NCI-H1694 (cell line): ENCODE results near the gene LRRC8C.

Experiments used
- DNase-seq: peaks from one replicate; lab custom pipeline; 2025; lab: John Stamatoyannopoulos, UW

The LRRC8C gene

DNA sequence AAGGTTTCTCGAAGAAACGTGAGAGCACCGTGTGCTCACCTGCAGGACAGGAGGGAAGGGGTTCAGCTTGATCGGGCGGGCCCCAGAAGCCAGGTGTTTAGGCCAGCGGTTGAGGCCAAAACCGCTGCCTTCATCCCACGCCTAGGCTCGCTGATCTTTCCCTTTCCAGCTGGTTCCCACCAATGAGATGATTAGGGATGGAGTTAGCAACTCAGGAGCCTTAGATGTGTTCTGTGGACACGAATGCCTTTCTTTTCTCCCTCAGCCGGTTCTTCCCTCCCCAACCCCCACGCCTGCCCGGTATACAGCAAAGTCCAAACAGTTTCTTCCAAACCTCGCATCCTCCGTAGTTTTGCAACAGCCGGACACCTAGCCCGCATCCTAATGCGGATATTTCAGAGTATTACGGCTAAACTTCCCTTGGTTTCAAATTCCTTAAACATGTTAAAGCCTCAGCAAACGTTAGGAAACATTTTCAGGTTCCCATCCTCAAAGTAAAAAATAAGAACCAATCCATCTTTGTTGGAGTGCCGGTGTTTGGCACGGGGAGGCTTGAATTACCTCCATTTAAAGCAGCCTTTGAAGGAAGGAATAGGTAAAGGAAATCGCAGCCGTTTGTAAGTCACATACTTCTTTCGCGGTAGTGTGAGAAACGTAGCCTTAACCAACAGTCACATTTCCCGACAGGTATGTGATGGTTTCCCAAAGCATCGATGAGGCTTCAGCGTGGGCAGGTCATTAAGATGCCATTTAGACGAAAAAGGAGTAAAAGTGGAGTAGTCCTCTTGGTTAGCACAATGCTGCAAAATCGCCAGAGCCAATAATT, 1.1 kb downstream of the LRRC8C start:
- DNase-seq: no peak

DNA sequence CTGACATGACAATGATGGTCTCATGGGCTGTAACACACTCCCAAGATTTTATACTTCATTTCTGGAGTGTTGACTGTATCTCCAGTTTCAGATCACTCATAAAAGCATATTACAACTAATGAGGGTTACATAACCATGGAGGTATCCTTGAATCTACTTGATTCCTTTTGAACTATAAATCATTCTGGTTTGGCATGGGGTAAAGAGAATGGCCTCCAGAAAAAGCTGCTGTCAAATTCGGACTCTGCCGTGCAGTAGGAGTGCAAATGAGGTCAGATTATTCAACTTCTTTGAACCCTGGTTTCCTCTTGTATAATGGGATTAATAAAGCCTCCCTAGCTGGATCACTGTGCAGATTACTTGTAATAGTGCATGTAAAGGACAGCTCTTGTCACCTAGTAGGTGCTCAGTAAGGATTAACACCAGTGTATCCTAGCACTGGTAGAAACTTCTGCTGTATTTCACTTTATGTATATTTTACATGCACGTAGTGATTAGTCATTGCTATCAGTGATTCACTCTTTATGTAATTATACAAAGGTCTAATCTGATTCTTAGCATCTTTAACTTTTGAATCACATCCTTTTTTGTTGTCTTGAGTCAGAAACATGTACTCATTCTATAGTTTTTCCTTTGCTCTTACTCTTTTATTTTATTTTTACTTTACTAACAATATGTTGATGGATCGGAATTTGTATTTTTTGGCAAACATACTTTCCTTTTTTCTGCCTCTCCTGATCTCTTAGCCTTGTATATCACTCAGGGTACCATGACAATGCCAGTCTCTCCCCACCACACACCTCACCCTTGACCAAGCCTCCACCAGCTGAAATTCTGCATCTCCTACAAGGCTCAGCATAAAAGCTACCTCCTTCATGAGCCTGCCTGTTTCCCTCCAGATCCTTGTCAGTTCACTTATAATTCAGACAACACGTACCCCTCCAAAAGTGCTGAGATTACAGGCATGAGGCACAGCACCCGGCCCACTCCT, 3.2 kb downstream of the LRRC8C start:
- no peak for DNase-seq

DNA sequence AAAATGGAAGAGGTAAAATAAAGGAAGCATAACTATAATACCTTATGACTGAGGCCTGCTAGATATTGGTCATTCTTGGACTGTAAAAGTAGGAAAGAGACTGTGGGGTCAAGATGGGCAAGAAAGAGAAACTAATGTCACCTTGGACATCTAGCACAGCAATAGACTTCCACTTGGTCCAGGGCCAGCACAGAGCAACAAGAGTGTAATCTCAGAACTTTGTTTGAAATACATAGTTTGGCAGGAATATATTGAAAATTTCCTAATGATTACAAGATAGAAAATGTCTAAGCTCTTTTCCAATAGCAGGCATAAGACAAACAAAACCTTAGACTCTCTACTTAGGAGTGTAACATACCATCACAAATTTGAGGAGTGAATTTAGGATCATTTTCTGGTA, 4.6 kb downstream of the LRRC8C start:
- DNase-seq: no peak

DNA sequence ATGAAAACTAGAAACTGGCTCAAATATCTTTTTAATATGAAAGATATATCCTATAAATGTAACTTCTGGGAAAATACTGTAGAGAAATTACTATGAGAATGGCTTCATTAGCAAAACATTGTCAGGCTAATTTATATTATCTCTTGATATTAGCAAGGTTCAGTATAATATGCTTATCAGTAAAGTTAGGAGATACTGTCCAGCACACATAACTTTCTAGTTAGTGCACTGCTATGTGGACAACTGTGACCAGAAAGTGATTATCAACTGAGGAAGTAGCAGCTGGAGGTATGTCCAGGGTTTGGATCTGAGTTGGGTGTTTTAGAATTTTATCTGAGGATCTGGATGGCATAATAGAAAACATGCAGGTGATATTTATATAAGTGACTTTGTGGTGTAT, 7.5 kb downstream of the LRRC8C start:
- DNase-seq: no peak

DNA sequence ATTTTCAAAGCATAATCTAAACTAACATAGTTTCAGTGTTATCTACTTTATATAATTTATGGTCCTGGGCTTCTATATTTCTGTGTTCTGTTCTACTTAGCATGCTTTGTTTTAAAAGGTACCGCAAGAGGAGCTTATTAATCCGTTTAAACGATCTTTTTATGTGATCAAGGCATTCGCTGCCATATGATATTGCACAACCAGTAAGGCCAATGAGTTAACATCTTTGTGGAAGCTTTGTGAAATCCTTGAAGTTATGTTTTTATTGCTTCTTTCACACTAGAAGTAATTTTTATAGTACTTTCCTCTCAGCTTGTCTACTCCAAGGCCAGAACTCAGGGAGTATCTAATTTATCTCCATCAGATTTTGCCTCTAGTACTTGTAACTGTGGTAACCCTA, 8.9 kb downstream of the LRRC8C start:
- no peak for DNase-seq

DNA sequence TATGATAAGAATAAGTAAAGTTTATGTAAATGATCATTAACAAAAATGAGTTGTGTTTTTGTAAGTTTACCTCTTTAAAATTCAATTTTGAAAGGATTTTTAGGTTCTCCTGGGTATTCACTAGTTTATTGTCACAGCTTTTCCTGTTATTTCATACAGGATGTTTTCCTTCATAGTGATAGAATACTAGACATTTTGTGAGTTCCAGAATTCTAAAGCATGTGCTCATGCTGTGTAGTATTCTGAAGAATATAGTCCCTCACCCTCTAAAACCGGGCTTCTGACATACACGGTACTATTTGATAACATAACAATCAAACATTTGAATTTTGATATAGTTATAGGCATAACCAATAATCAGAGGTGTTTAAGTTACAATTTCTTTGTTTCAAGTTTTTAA, 10.7 kb downstream of the LRRC8C start:
- no peak for DNase-seq

DNA sequence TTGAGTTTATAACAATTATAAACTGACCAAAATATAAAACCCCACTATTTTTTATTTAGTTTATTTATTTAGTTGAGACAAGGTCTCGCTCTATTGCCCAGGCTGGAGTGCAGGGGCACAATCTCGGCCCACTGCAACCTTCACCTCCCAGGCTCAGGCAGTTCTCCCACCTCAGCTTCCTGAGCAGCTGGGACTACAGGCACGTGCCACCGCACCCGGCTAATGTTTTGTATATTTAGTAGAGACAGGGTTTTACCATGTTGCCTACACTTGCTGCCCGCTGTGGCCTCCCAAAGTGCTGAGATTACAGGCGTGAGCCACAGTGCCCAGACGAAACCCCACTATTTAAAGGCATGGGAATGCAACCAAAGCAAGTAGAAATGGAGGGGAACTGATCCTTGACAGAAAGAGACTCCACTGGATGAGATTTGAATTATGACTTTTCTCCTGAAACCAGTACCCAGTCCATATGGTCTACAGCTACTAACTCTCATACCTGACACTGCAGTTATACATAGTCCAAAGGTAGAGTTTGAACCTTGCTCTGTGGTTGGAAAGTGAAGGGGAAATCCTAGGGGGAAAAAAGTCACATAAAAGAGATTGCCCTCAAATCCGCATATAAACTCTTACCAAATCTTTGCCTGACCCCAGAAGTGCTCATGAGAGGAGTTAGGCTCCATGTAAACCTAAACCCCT, 11.3 kb downstream of the LRRC8C start:
- DNase-seq: no peak

DNA sequence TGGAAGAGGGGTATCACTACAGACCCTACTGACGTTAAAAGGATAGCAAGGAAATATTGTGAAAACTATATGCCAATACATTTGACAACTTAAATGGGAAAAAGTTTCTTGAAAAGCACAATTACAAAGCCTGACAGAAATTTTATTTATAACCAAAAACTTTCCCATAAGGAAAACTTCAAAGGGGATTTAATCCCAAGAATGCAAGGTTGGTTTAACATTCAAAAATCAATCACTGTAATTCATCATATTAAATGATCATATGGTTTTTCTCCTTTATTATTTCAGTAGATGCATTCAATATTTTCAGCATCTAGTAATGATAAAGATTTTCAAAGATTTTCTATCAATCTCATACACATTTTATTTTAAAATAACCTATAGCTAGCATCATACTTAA, 13.3 kb downstream of the LRRC8C start:
- no peak for DNase-seq

DNA sequence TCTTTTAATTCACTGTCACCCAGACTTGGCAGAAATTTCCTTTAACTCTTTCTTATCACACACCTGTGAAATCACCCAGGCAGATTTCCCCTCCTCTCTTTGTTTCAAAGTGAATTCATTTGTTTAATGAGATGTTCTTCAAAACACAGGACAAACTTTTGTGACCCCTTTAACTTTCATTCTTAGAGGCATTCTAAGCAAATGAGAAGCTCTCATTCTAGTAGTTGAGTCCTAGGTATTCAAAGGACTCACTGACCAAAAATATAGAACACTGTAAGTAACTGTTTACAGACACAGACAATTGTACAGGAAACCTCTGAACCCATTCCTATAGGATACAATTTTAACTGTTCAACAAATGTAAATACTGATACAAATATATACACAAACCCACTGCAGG, 16.9 kb downstream of the LRRC8C start:
- DNase-seq: no peak

DNA sequence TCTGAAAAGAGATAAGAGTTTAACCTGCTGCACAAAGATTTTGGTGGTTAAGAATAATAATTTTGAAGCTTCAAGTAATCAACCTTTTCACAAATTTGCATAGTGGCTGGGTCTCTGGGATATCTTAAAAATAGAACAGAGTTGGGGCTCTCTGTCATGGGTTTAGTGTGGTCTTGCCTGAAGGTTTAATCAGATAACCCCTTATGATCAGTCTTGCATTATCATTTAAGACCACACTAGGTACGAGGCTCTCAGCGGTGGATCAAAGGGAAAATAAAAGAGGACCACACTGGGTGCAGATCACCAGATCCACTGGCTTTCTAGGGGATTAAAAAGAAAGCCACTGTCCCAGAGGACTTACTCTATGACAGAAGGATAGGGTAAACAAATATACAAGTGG, 19.5 kb downstream of the LRRC8C start:
- no peak for DNase-seq

DNA sequence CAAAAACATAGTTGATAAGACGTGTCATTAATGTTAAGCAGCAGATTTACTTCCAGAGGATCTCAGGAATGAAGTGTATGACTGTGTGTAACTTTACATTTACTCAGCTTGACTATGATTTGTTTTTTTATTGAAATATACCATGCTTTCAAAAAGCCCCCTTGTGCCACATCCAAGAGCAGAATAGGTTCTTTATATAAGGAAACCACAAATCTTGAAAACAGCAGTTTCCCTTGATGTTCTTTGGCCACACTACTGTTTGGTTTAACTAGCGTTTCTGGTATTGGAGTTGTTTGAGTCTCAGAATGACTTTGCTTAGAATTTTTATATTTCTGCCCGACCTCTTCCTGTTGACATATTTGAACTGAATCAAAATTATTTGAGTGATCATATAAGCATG, 25.0 kb downstream of the LRRC8C start:
- no peak for DNase-seq

DNA sequence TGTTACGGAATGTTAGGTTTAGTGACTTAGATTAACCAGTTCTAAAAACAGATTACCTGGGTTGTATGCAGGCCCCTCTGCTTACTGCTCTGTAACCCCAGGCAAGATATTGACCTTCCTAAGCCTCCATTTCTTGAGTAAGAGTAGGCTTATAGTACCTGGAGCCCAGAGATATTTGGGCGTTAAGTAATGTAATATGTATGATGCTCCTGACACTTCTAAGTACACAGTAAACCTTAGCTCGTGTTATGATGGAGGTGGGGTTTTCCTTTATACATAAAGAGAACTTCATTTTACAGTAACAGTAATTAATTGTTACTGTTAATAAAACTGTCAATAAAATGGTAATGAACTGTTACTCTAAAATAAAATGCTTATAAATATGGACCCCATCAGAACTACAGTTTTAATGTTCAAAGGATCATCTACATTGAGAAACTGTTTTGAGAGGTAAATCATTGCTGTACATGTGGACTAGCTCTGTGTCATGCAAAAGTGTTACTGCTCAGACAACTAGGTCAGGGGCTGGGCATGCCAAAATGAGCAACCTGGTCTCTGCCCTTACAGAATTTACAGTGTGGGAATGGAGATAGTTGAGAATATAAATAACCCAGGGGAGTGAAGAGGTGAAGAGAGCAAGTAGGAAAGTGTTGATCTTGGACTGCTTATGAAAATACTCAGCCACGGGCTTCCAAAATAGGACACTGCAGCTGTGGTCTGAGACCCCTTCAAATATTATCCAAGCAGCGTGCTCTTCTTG, 26.6 kb downstream of the LRRC8C start:
- DNase-seq: no peak

DNA sequence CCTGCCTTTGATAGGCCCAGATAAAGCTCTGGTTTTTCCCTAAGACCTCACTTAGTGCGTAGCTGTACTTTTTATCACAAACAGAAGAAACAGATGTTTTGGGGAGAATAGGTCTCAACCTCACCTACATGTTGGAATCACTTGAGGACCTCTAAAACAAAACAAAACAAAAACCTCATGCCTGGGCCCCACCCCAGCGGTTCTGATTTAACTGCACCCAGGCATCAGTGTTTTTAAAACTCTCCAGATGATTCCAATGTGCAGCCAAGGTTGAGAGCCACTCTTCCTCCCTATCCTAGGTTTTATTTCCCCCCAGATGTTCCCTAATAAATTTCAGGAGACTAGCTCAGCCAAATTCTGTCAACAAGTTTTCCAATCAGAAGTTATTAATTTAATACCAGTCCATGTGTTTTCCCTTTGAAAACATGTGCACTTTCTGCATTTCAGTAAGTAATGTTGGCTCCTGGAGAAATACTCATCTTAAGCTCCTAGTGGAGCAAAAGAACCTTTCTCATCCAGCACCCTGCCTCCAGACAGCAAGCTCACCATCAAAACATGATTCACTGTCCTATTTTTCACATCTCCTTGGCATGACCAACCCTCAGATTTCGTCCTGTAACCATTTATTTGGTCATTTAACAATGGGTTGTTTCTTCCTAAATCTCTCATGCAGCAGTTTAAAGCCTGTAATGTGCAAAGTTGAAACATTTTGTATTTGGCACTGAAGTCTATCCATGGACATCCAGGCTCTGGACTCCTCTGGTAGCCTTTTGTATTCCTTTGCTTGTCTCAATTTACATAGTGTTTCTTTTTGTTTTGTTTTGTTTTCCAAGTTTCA, 27.5 kb downstream of the LRRC8C start:
- DNase-seq: no peak

DNA sequence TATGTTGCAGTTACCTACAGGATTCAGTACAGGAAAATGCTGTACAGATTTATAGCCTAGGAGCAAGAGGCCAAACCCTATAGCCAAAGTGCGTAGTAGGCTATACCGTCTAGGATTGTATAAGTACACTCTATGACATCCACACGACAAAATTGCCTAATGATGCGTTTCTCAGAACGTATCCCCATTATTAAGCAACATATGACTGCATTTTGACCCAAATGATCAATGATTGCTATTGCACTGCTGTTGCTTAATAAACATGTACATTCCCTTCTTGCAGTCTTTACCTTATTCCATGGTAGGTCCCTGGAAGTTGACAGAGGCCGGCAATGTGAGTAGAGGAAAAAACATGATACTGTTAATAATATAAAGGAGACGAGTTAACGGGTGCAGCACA, 33.0 kb downstream of the LRRC8C start:
- DNase-seq: no peak

DNA sequence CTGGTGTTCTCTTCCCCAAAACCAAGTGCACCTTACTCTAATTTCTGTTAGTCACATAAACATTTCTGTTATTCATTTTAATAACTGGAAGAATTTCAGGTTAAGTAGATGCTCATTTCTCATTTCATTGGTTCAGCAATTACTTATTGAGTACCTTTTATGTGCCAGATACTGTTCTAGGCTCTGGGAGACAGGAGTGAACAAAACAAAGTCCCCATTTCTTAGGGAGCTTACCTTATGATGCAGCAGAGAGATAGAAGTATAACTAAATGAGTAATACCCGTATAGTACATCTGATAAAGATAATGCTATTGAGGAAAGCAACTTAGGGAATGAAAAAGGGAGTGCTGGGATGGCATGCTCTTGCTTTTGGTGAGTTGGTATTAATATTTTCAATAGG, 33.7 kb downstream of the LRRC8C start:
- no peak for DNase-seq

DNA sequence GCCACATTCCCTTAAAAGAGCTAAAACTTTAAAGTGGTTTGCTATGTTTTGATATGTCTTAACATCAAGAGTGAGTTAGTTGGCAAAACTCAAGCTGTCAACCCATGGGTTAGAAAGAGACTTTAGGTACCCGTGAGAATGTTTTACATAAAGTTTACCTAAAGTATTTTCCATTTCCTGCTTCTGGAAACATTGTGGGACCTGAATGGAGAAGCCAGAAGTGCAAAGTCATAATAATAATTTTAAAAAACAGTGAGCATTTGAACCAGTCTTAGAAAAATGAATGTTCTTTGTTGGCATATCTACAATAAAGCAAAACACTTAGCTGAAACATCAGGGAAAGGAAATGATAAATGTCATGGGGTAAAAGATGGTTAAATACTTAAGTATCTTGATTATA, 34.8 kb downstream of the LRRC8C start:
- DNase-seq: no peak

DNA sequence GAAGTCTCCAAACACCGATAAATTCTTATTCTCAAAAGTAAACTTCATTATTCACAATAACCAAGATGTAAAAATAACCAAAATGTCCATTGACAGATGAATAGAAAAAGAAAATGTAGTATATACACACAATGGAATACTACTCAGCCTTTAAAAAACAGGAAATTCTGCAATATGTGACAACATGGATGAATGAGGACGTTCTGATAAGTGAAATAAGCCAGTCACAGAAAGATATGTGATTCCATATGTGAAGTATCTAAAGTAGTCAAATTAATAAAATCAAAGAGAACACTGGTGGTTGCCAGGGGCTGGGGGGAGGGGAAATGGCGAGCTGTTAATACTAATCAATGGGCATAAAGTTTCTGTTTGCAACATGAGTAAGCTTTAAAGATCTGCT, 36.0 kb downstream of the LRRC8C start:
- no peak for DNase-seq

DNA sequence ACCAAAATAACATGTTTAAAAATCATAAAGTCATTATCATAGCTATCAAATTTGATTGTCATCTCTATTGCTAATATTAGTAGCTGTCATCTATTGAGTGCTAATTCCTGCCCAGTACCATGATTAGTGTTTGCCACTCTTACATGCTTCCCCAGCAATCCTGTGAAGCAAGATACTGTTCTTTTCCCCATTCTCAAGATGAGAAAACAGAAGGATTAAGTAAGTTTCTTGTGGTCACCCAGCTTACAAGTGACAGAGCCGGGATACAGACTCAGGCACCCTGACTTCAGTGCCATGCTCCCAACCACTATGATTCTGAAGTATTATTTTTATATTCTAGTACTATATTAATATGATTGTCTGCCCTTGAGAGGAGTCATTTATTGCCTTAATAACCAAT, 36.5 kb downstream of the LRRC8C start:
- DNase-seq: no peak

DNA sequence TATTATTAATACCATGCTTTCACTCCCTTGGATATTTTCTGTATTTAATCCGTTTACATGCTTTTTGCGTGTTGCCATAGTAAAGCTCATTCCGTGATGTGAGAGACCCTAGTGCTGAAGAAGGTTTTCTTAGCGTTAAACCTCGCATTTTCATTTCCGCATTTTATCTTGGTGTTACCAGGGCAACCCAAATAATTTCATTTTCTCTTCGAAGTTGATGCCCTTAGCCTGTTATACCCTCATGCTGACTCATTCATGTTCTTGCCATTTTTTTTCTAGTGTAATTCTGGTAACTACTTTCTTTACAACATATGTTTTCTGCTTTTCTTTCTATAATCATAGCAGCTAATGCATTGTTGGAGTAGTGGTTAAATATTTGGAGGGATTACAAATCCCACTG, 37.2 kb downstream of the LRRC8C start:
- DNase-seq: no peak

DNA sequence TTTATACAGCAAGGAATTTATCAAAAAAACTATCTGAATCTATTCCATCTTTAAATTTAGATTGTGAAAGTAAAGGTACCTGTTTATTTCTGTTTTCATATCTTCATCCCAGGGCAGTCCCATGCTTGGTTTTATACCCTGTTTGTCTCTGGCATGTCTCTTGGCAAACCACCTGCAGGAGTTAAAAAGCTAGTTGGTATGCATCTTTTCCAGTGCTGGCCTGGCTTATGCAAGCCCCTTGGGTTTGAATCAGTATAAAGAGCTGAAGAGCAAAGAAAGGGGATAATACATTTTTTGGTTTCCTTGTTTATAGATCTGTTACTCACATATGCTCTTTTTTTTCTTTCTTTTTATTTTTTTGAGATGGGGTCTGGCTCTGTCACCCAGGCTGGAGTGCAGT, 37.8 kb downstream of the LRRC8C start:
- DNase-seq: no peak
